ENCODE data around the gene TJAP1. TPM values are rescaled to one million over a fixed set of nuclear protein-coding genes. Genes with fewer than 3 reads are reported as not detected.

The TJAP1 gene
- total and polyA plus RNA-seq, 2 of the 8 experiments (the other 6 are each of a cell fraction or from before 2014, with no cell fraction given), result 30.7 to 40.4 TPM

GRCh38 chr6:43547222-43547621 lies 69.9 kb downstream of the TJAP1 start (continued):
- no peak for TF ChIP-seq SIN3A (conservative IDR thresholded peaks at IDR 0.05 in 1 of 2, IDR thresholded peaks at IDR 0.05 in 1 of 2; ENCODE audit: low read depth in 1 of 2, low read length in 2 of 2)
- TF ChIP-seq E2F6 (IDR thresholded peaks at IDR 0.05), result no peak

Small RNA genes within 50 kb of the gene (microRNA-seq; reads per million reads assigned to microRNA genes)
- gene MIR6780B (ENCODE audit: borderline microRNAs expressed in 2 of 2, borderline number of aligned reads in 2 of 2, borderline replicate concordance in 1 of 2), result 0 reads per million in 2 experiments

Small RNA genes within 50 kb of the gene (small RNA-seq; reads per million reads assigned to genes)
- gene MIR6780B (ENCODE audit: insufficient read depth), result not detected
- gene RF00426 (ENCODE audit: insufficient read depth), result not detected
- gene RNU6-1113P (ENCODE audit: insufficient read depth), result not detected

Other genes starting within 250 kb of the TJAP1 start
- gene DNPH1, start 248.1 kb upstream of the TJAP1 start, total RNA-seq (2021; fragmentation: NEBNext Ultra II Directional; extraction: Animal tissue kit (Norgen Biotek cat#: 25700)), result 33.9 and 37.2 TPM in 2 replicates
- gene DNPH1, start 248.1 kb upstream of the TJAP1 start, polyA plus RNA-seq (2011; rRNA removed), result 134 and 168 TPM in 2 replicates
- gene TTBK1, start 234.1 kb upstream of the TJAP1 start, total RNA-seq (2021; fragmentation: NEBNext Ultra II Directional; extraction: Animal tissue kit (Norgen Biotek cat#: 25700)), result 1.5 and 1.6 TPM in 2 replicates
- gene TTBK1, start 234.1 kb upstream of the TJAP1 start, polyA plus RNA-seq (2011; rRNA removed), result 0.53 and 0.63 TPM in 2 replicates
- gene SLC22A7, start 179.3 kb upstream of the TJAP1 start, total RNA-seq (2021; fragmentation: NEBNext Ultra II Directional; extraction: Animal tissue kit (Norgen Biotek cat#: 25700)), result not detected in 2 replicates
- gene SLC22A7, start 179.3 kb upstream of the TJAP1 start, polyA plus RNA-seq (2011; rRNA removed), result not detected in 2 replicates
- gene CRIP3, start 168.7 kb upstream of the TJAP1 start, total RNA-seq (2021; fragmentation: NEBNext Ultra II Directional; extraction: Animal tissue kit (Norgen Biotek cat#: 25700)), result 37.6 and 46.3 TPM in 2 replicates
- 34.0 and 38.7 TPM in 2 replicates for gene CRIP3, start 168.7 kb upstream of the TJAP1 start, polyA plus RNA-seq (2011; rRNA removed)
- gene ZNF318, start 107.9 kb upstream of the TJAP1 start, total RNA-seq (2021; fragmentation: NEBNext Ultra II Directional; extraction: Animal tissue kit (Norgen Biotek cat#: 25700)), result 22.1 and 22.3 TPM in 2 replicates
- gene ZNF318, start 107.9 kb upstream of the TJAP1 start, polyA plus RNA-seq (2011; rRNA removed), result 10.2 and 11.1 TPM in 2 replicates
- gene ABCC10, start 50.0 kb upstream of the TJAP1 start, total RNA-seq (2021; fragmentation: NEBNext Ultra II Directional; extraction: Animal tissue kit (Norgen Biotek cat#: 25700)), result 21.0 and 24.6 TPM in 2 replicates
- gene ABCC10, start 50.0 kb upstream of the TJAP1 start, polyA plus RNA-seq (2011; rRNA removed), result 15.5 and 22.3 TPM in 2 replicates
- 0.37 and 0.67 TPM in 2 replicates for gene DLK2, start 22.0 kb upstream of the TJAP1 start, total RNA-seq (2021; fragmentation: NEBNext Ultra II Directional; extraction: Animal tissue kit (Norgen Biotek cat#: 25700))
- 0.80 and 1.6 TPM in 2 replicates for gene DLK2, start 22.0 kb upstream of the TJAP1 start, polyA plus RNA-seq (2011; rRNA removed)
- gene LRRC73, start 32.8 kb downstream of the TJAP1 start, total RNA-seq (2021; fragmentation: NEBNext Ultra II Directional; extraction: Animal tissue kit (Norgen Biotek cat#: 25700)), result 0.26 and 0.69 TPM in 2 replicates
- gene LRRC73, start 32.8 kb downstream of the TJAP1 start, polyA plus RNA-seq (2011; rRNA removed), result 0.24 and 0.25 TPM in 2 replicates
- gene YIPF3, start 39.4 kb downstream of the TJAP1 start, total RNA-seq (2021; fragmentation: NEBNext Ultra II Directional; extraction: Animal tissue kit (Norgen Biotek cat#: 25700)), result 77.2 and 78.2 TPM in 2 replicates
- 225 and 284 TPM in 2 replicates for gene YIPF3, start 39.4 kb downstream of the TJAP1 start, polyA plus RNA-seq (2011; rRNA removed)
- gene POLR1C, start 39.5 kb downstream of the TJAP1 start, total RNA-seq (2021; fragmentation: NEBNext Ultra II Directional; extraction: Animal tissue kit (Norgen Biotek cat#: 25700)), result 46.9 and 49.6 TPM in 2 replicates
- gene POLR1C, start 39.5 kb downstream of the TJAP1 start, polyA plus RNA-seq (2011; rRNA removed), result 30.0 and 42.9 TPM in 2 replicates
- gene XPO5, start 98.5 kb downstream of the TJAP1 start, total RNA-seq (2021; fragmentation: NEBNext Ultra II Directional; extraction: Animal tissue kit (Norgen Biotek cat#: 25700)), result 95.7 and 101 TPM in 2 replicates
- gene XPO5, start 98.5 kb downstream of the TJAP1 start, polyA plus RNA-seq (2011; rRNA removed), result 62.2 and 80.6 TPM in 2 replicates
- 11.3 and 12.4 TPM in 2 replicates for gene POLH, start 98.6 kb downstream of the TJAP1 start, total RNA-seq (2021; fragmentation: NEBNext Ultra II Directional; extraction: Animal tissue kit (Norgen Biotek cat#: 25700))
- 3.8 and 5.8 TPM in 2 replicates for gene POLH, start 98.6 kb downstream of the TJAP1 start, polyA plus RNA-seq (2011; rRNA removed)
- 52.5 and 58.3 TPM in 2 replicates for gene GTPBP2, start 151.7 kb downstream of the TJAP1 start, total RNA-seq (2021; fragmentation: NEBNext Ultra II Directional; extraction: Animal tissue kit (Norgen Biotek cat#: 25700))
- 86.1 and 88.3 TPM in 2 replicates for gene GTPBP2, start 151.7 kb downstream of the TJAP1 start, polyA plus RNA-seq (2011; rRNA removed)
- gene MAD2L1BP, start 158.3 kb downstream of the TJAP1 start, total RNA-seq (2021; fragmentation: NEBNext Ultra II Directional; extraction: Animal tissue kit (Norgen Biotek cat#: 25700)), result 34.1 and 35.5 TPM in 2 replicates
- 65.3 and 70.0 TPM in 2 replicates for gene MAD2L1BP, start 158.3 kb downstream of the TJAP1 start, polyA plus RNA-seq (2011; rRNA removed)
- gene RSPH9, start 167.5 kb downstream of the TJAP1 start, total RNA-seq (2021; fragmentation: NEBNext Ultra II Directional; extraction: Animal tissue kit (Norgen Biotek cat#: 25700)), result 0.15 TPM in 1 of 2 replicates, not detected in the other
- gene RSPH9, start 167.5 kb downstream of the TJAP1 start, polyA plus RNA-seq (2011; rRNA removed), result 0.23 and 0.25 TPM in 2 replicates
- gene MRPS18A, start 210.2 kb downstream of the TJAP1 start, total RNA-seq (2021; fragmentation: NEBNext Ultra II Directional; extraction: Animal tissue kit (Norgen Biotek cat#: 25700)), result 48.3 and 52.1 TPM in 2 replicates
- gene MRPS18A, start 210.2 kb downstream of the TJAP1 start, polyA plus RNA-seq (2011; rRNA removed), result 121 and 129 TPM in 2 replicates

All from H1 (cell line).